Astrocyte (in vitro differentiated cells and primary cell): ENCODE results near the gene ADARB2. TPM values are rescaled to one million over a fixed set of nuclear protein-coding genes. Genes with fewer than 3 reads are reported as not detected.

Experiments
- DNase-seq: peaks from one replicate; pipeline ENCODE4 v3.0.0-alpha.2; 2010; ENCODE audit warnings: low read depth
- FAIRE-seq: peaks from 2 replicates; lab custom pipeline; 2011; peaks lifted over from hg19 to GRCh38; lab: Jason Lieb, UNC
- H2AFZ ChIP-seq: 2 replicates; pipeline ENCODE4 v1.6.0; 2012; ENCODE audit warnings: low read depth, low read length, inconsistent platforms
- H3K27ac ChIP-seq: 2 replicates; pipeline ENCODE4 v1.5.1; 2011; ENCODE audit warnings: low read depth, low read length, inconsistent platforms
- H3K27me3 ChIP-seq: 2 replicates; pipeline ENCODE4 v1.6.0; 2011; ENCODE audit warnings: low read length, inconsistent platforms; ENCODE audit not compliant: insufficient read depth
- H3K36me3 ChIP-seq: 2 replicates; pipeline ENCODE4 v1.5.1; 2011; ENCODE audit warnings: low read length, inconsistent platforms; ENCODE audit not compliant: insufficient read depth
- H3K4me1 ChIP-seq: 2 replicates; pipeline ENCODE4 v1.5.1; 2011; ENCODE audit warnings: low read length, inconsistent platforms; ENCODE audit not compliant: insufficient read depth
- H3K4me2 ChIP-seq: 2 replicates; pipeline ENCODE4 v1.6.0; 2012; ENCODE audit warnings: low read length, inconsistent platforms
- H3K4me3 ChIP-seq: 2 replicates; pipeline ENCODE4 v1.5.1; 2011; ENCODE audit warnings: low read depth, mild to moderate bottlenecking, low read length, inconsistent platforms; ENCODE audit not compliant: insufficient read depth
- H3K79me2 ChIP-seq: 2 replicates; pipeline ENCODE4 v1.6.0; 2012; ENCODE audit warnings: mild to moderate bottlenecking, low read length, inconsistent platforms; ENCODE audit not compliant: insufficient read depth
- H3K9ac ChIP-seq: 2 replicates; pipeline ENCODE4 v1.6.0; 2012; ENCODE audit warnings: mild to moderate bottlenecking, low read length, inconsistent platforms
- H3K9me3 ChIP-seq: 2 replicates; pipeline ENCODE4 v1.5.1; 2012; ENCODE audit warnings: low read depth, mild to moderate bottlenecking, low read length, inconsistent platforms; ENCODE audit not compliant: insufficient read depth
- H4K20me1 ChIP-seq: 2 replicates; pipeline ENCODE4 v1.6.0; 2012; ENCODE audit warnings: low read length, inconsistent platforms; ENCODE audit not compliant: insufficient read depth
- H3K27ac Mint-ChIP-seq: one replicate; pipeline ENCODE4 v1.8.0; 2021; ENCODE audit warnings: mild to moderate bottlenecking, mixed read lengths; ENCODE audit not compliant: unreplicated experiment
- H3K27me3 Mint-ChIP-seq: one replicate; pipeline ENCODE4 v1.8.0; 2021; ENCODE audit warnings: low read depth, mixed read lengths; ENCODE audit not compliant: unreplicated experiment
- H3K36me3 Mint-ChIP-seq: one replicate; pipeline ENCODE4 v1.8.0; 2021; ENCODE audit warnings: low read depth, mixed read lengths; ENCODE audit not compliant: unreplicated experiment
- H3K4me1 Mint-ChIP-seq: one replicate; pipeline ENCODE4 v1.8.0; 2021; ENCODE audit warnings: low read depth, mixed read lengths; ENCODE audit not compliant: unreplicated experiment
- H3K4me3 Mint-ChIP-seq: one replicate; pipeline ENCODE4 v1.8.0; 2021; ENCODE audit warnings: mild to moderate bottlenecking, moderate library complexity, mixed read lengths; ENCODE audit not compliant: unreplicated experiment
- H3K9me3 Mint-ChIP-seq: one replicate; pipeline ENCODE4 v1.8.0; 2021; ENCODE audit warnings: mild to moderate bottlenecking, mixed read lengths; ENCODE audit not compliant: unreplicated experiment
- EZH2 ChIP-seq: IDR thresholded peaks from 2 replicates; pipeline ENCODE4 v1.6.1; 2012; ENCODE audit warnings: mild to moderate bottlenecking, low read length, inconsistent platforms; ENCODE audit not compliant: insufficient read depth
- total RNA-seq: library from RNA; stranded (reverse); gene quantifications from 2 replicates; pipeline ENCODE4 v1.2.1, GENCODE V29; 2021
- TF ChIP-seq, protein P1 (sequence below): IDR thresholded peaks from 2 replicates; pipeline ENCODE4 v1.5.1; 2011; ENCODE audit warnings: low read depth, mild to moderate bottlenecking, inconsistent platforms, low read length, moderate library complexity; ENCODE audit not compliant: insufficient read depth

The ADARB2 gene
- total RNA-seq, 1 donor from 2014 or later = 0.18 TPM

DNA sequence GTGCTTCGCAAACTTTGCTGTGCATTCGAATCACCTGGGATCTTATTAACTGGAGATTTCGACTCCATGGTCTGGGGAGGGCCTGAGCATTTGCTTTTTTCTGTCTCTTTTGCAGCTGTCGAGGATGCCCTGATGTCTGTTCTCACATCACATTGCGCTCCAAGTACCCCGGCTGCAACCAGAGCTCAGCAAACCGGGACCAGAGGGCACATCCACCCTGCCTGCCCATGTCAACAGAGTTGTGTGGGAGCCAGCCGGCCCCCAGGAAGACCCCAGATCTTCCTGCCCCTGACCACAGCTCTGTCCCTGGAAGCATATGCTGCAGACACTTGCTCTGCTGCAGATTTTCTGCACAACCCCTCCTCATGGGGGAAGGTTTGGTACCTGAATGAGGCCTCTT, 180.8 kb downstream of the ADARB2 start:
- H3K27ac ChIP-seq = no peak overlapping the region
- H3K4me3 ChIP-seq = no peak overlapping the region
- H3K79me2 ChIP-seq = no peaks in the 10 kb centered on the region
- H3K9me3 Mint-ChIP-seq = no peaks in the 10 kb centered on the region
- no peaks in the 10 kb centered on the region for H3K36me3 Mint-ChIP-seq
- no peak overlapping the region for H2AFZ ChIP-seq
- no peak overlapping the region for H3K4me3 Mint-ChIP-seq
- H3K27me3 Mint-ChIP-seq = peaks cover 58% of the 10 kb centered on the region
- no peak overlapping the region for H3K9ac ChIP-seq
- TF ChIP-seq, protein P1, sequence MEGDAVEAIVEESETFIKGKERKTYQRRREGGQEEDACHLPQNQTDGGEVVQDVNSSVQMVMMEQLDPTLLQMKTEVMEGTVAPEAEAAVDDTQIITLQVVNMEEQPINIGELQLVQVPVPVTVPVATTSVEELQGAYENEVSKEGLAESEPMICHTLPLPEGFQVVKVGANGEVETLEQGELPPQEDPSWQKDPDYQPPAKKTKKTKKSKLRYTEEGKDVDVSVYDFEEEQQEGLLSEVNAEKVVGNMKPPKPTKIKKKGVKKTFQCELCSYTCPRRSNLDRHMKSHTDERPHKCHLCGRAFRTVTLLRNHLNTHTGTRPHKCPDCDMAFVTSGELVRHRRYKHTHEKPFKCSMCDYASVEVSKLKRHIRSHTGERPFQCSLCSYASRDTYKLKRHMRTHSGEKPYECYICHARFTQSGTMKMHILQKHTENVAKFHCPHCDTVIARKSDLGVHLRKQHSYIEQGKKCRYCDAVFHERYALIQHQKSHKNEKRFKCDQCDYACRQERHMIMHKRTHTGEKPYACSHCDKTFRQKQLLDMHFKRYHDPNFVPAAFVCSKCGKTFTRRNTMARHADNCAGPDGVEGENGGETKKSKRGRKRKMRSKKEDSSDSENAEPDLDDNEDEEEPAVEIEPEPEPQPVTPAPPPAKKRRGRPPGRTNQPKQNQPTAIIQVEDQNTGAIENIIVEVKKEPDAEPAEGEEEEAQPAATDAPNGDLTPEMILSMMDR = no peak
- TF ChIP-seq EZH2 = no peak
- no peaks in the 10 kb centered on the region for H4K20me1 ChIP-seq
- H3K27me3 ChIP-seq = no peaks in the 10 kb centered on the region
- H3K4me1 ChIP-seq = no peaks in the 10 kb centered on the region
- no peaks in the 10 kb centered on the region for H3K36me3 ChIP-seq
- FAIRE-seq (no peak), DNase-seq (no peak)
- no peaks in the 10 kb centered on the region for H3K9me3 ChIP-seq
- no peak overlapping the region for H3K4me2 ChIP-seq
- no peaks in the 10 kb centered on the region for H3K4me1 Mint-ChIP-seq
- no peak overlapping the region for H3K27ac Mint-ChIP-seq

DNA sequence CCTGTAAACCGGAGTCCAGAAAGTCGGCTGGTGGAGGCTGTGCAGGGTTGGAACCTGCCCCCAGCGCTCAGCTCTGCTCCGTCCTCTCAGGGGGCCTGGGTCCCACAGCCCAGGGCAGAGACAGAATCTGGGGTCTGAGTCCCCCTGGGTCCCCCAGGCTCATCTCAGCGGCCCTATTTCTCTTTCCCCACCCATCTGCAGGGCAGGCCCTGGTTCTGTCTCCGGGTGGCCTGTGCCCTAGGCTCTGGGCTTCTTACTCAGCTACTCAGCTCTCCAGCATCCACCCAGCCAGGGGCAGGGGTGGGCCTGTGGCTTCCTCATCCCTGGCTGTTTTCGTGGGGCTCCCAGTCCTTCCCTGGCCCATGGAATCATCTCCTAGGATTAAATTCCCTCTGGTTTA, 183.4 kb downstream of the ADARB2 start:
- Histone ChIP-seq H3K4me3 (no peak overlapping the region), H3K27me3 (no peaks in the 10 kb centered on the region), H3K27ac (no peak overlapping the region), H3K36me3 (no peaks in the 10 kb centered on the region), H3K9me3 (no peaks in the 10 kb centered on the region), H3K79me2 (no peaks in the 10 kb centered on the region), H2AFZ (no peak overlapping the region), H3K9ac (no peak overlapping the region), H3K4me1 (no peaks in the 10 kb centered on the region), H3K4me2 (no peak overlapping the region), H4K20me1 (no peaks in the 10 kb centered on the region)
- Mint-ChIP-seq H3K4me1 (peaks cover 2% of the 10 kb centered on the region), H3K4me3 (no peak overlapping the region), H3K9me3 (peaks cover 3% of the 10 kb centered on the region), H3K36me3 (no peaks in the 10 kb centered on the region), H3K27me3 (peaks cover 48% of the 10 kb centered on the region), H3K27ac (no peak overlapping the region)
- FAIRE-seq = no peak
- DNase-seq = no peak
- TF ChIP-seq, protein P1 = no peak

DNA sequence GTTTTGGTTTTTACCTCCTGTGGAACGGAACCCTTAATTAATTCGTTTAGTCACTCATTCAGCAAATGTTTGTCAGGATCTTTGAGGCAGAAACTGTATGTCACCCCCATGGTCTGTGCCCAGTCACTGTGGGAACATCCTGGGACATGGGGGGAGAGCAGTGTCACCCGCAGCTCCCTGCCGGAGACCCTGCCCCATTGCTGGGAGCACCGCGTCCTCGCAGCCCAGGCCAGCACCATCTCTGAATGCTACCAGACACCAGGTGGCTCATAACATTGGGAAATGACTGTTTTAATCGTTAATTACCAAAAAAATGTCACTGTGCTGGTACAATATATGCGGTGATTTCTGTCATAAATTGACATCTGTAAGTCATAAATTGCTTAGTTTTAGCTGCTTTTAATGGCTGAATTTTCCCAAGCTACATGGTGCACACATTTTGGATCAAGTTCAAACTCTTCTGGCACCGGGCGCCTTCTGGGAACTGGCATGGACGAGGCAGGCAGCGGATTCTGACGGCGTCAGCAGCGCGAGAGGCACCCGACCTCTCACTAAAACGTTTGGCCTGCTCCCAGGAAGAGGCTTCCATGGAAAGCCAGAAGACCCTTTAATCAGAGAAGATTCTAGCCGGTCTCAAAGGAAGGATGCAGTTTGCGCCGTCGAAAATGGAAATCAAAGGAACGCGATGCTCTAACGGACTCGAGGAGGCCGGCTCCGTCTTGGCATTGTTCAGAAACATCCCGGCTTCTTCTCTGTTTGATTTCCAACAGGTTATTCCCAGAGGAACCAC, 184.2 kb downstream of the ADARB2 start:
- H3K27me3 Mint-ChIP-seq = peaks cover 44% of the 10 kb centered on the region
- Histone ChIP-seq H3K4me3 (no peak overlapping the region), H3K4me1 (no peaks in the 10 kb centered on the region), H3K9ac (no peak overlapping the region), H3K79me2 (no peaks in the 10 kb centered on the region), H2AFZ (no peak overlapping the region), H3K4me2 (no peak overlapping the region), H3K27me3 (no peaks in the 10 kb centered on the region), H3K27ac (no peak overlapping the region), H3K36me3 (no peaks in the 10 kb centered on the region), H3K9me3 (peaks cover 7% of the 10 kb centered on the region), H4K20me1 (no peaks in the 10 kb centered on the region)
- no peak for TF ChIP-seq EZH2
- TF ChIP-seq, protein P1 = no peak
- H3K4me3 Mint-ChIP-seq = no peak overlapping the region
- no peaks in the 10 kb centered on the region for H3K36me3 Mint-ChIP-seq
- DNase-seq (no peak), FAIRE-seq (no peak)
- peaks cover 8% of the 10 kb centered on the region for H3K9me3 Mint-ChIP-seq
- H3K27ac Mint-ChIP-seq = no peak overlapping the region
- peaks cover 2% of the 10 kb centered on the region for H3K4me1 Mint-ChIP-seq
